ENCODE data around the gene GNG4. TPM values are rescaled to one million over a fixed set of nuclear protein-coding genes. Genes with fewer than 3 reads are reported as not detected.
"Not testable (repeated sequence)": the region's sequence is repeated elsewhere in the genome, so short reads cannot be mapped to it uniquely, and the experiment has no call there.

Gene GNG4
- total and polyA plus RNA-seq, 4 donors = 16.2 to 132 (median 78.6) TPM

DNA sequence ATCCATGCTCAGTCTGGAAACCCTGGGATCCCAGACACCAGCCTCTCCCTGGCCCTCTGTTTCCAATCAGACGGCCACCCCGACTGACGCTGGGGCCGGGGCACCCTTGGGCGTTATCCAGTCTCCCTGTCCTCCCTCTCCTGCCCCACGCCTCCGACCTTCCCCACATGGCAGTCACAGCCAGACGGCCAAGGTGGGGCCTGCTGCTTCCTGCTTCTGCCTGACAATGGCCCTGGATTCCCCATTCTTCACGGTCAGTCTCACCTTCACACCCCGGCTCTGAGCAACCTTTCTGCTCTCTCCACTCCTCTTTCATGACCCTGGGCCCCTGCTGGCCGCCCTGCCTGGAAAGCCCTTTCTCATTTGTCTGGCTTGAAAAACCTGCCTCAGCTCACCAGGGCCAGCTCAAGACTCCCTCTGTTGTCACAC lies 6.6 kb downstream of the GNG4 start:
- no peak for DNase-seq (ENCODE audit: low read depth in 4 of 6, low spot score in 6 of 6)
- peaks cover 22% of the 10 kb centered on the region for H3K4me1 ChIP-seq (ENCODE audit: control insufficient read depth, insufficient read depth, low read length)
- H3K9me3 ChIP-seq (ENCODE audit: control insufficient read depth, insufficient read depth, low read length) = no peaks in the 10 kb centered on the region
- H3K27me3 ChIP-seq (ENCODE audit: control insufficient read depth, insufficient read depth, low read length) = no peaks in the 10 kb centered on the region
- WGBS (ENCODE audit: insufficient coverage) = 58% methylated on average over 11 of the region's 11 CpGs
- no peak overlapping the region for H3K4me3 ChIP-seq (ENCODE audit: low read depth, low read length)
- no peak overlapping the region for H3K27ac ChIP-seq (ENCODE audit: low read depth, low read length)
- peaks cover 12% of the 10 kb centered on the region for H3K36me3 ChIP-seq (ENCODE audit: control insufficient read depth, insufficient read depth, low read length)

DNA sequence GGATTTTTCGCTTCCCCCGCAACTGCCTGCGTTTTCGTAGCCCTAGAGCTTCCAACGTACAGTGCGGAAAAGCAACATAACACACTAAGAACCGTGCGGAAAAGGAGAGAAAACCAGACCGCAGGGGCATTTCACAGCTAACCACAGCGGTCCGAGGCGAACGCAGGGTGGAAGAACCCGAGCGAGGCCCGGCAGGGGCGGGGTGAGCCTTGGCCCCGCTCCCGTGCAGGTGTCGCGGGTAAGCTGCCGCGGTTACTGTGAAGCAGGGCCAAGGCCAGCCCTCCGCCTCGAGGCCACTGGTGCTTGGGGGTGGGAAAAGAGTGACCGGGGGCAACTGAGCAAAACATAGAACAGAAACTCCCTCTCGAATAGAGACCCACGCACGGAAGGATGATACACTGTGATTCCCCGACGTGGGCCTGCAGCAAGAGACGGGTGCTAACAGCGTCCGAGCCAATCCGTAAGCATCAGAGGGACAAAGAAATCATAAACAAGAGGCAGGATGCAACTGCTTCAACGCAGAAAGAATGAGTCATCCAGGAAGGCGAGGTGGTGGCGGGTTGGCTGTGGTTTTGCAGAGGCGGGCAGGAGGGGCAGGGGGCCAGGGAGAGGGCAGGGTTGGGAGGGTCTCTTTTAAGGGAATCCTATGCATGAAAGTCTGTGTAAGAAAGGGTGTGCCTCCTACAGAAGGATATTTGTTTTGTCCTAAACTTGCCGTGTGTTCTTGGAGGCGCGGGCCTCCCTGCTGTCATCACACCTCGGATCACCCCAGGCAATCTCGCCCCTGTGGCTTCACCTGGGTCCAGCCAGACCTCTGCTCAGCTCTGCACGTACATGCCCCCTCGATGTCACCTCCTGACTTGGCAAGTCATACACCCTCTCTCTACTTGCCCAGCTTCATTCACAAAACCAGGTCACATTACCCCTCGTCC lies 7.3 kb downstream of the GNG4 start:
- peaks cover 12% of the 10 kb centered on the region for H3K36me3 ChIP-seq (ENCODE audit: control insufficient read depth, insufficient read depth, low read length)
- H3K27me3 ChIP-seq (ENCODE audit: control insufficient read depth, insufficient read depth, low read length) = no peaks in the 10 kb centered on the region
- no peak overlapping the region for H3K4me3 ChIP-seq (ENCODE audit: low read depth, low read length)
- no peaks in the 10 kb centered on the region for H3K9me3 ChIP-seq (ENCODE audit: control insufficient read depth, insufficient read depth, low read length)
- no peak overlapping the region for H3K27ac ChIP-seq (ENCODE audit: low read depth, low read length)
- H3K4me1 ChIP-seq (ENCODE audit: control insufficient read depth, insufficient read depth, low read length) = peaks cover 16% of the 10 kb centered on the region
- 78% methylated on average over 44 of the region's 47 CpGs for WGBS (ENCODE audit: insufficient coverage)
- no peak for DNase-seq (ENCODE audit: low read depth in 4 of 6, low spot score in 6 of 6)

DNA sequence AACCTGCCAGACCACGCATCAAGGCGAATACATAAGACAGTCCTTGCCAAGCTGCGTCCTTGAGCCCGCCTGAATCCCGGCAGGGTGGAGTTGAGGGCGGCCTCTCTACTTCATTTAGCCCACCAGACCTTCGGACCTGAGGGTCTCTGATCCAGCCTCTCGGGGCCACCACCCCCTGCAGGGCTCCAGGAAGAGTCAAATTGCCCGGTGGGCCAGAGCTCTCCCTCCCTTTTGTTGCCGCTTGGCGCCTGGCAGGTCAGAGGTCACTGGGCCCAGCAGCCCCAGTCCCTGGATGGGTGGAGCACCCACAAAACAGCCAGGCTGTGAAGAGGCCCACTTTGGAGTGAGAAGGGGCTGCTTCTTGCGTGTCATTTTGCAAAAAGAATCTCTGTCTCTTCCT lies 9.0 kb downstream of the GNG4 start:
- no peaks in the 10 kb centered on the region for H3K27me3 ChIP-seq (ENCODE audit: control insufficient read depth, insufficient read depth, low read length)
- H3K9me3 ChIP-seq (ENCODE audit: control insufficient read depth, insufficient read depth, low read length) = no peaks in the 10 kb centered on the region
- no peak overlapping the region for H3K27ac ChIP-seq (ENCODE audit: low read depth, low read length)
- WGBS (ENCODE audit: insufficient coverage) = 79% methylated on average over 10 of the region's 12 CpGs
- no peak for DNase-seq (ENCODE audit: low read depth in 4 of 6, low spot score in 6 of 6)
- peaks cover 12% of the 10 kb centered on the region for H3K4me1 ChIP-seq (ENCODE audit: control insufficient read depth, insufficient read depth, low read length)
- no peak overlapping the region for H3K4me3 ChIP-seq (ENCODE audit: low read depth, low read length)
- peaks cover 12% of the 10 kb centered on the region for H3K36me3 ChIP-seq (ENCODE audit: control insufficient read depth, insufficient read depth, low read length)

DNA sequence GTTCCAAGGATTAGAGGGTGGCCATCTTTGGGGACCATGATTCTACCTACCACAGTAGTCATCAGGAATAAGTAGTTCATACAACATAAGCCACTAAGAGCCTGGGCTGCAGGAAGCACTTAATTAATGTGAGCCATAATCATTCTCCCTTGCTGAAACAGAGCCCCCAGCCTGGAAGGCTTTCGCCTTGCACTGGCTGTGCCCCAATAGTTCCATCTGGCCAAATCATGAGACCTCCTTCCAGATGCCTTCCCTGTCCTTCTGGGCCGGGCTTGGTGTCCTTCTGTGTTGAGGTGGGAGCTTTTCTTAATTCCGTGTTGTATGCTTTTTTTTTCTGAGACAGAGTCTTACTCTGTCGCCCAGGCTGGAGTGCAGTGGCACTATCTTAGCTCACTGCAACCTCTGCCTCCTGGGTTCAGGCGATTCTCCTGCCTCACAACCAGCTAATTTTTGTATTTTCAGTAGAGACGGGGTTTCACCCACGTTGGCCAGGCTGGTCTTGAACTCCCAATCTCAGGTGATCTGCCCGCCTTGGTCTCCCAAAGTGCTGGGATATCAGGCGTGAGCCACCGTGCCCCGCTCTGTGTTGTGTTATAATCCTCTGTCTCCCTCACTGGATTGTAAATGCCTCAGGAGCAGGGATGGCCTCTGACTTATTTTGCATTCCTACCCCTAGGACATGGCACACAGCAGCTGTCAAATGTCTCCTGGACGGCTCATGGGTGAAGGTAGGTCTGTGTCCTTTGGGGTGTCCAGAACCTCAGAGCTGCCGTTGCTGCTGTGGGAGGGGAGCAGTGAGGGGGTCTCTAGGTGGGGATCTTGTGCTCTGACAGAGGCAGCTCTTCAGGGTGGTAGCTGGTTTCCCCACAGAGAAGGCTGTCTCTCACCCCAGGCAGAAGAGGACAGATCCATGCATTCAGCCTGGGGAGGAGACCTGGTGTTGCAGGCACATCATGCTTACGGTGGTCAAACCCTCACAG lies 10.1 kb downstream of the GNG4 start:
- Histone ChIP-seq H3K27me3 (ENCODE audit: control insufficient read depth, insufficient read depth, low read length) (no peaks in the 10 kb centered on the region), H3K9me3 (ENCODE audit: control insufficient read depth, insufficient read depth, low read length) (no peaks in the 10 kb centered on the region), H3K27ac (ENCODE audit: low read depth, low read length) (no peak overlapping the region), H3K36me3 (ENCODE audit: control insufficient read depth, insufficient read depth, low read length) (peaks cover 7% of the 10 kb centered on the region), H3K4me1 (ENCODE audit: control insufficient read depth, insufficient read depth, low read length) (peaks cover 6% of the 10 kb centered on the region), H3K4me3 (ENCODE audit: low read depth, low read length) (no peak overlapping the region)
- peak in 1 of 6 donors; percentile 58 for DNase-seq (ENCODE audit: low read depth in 4 of 6, low spot score in 6 of 6)
- 76% methylated on average over 11 of the region's 14 CpGs for WGBS (ENCODE audit: insufficient coverage)

DNA sequence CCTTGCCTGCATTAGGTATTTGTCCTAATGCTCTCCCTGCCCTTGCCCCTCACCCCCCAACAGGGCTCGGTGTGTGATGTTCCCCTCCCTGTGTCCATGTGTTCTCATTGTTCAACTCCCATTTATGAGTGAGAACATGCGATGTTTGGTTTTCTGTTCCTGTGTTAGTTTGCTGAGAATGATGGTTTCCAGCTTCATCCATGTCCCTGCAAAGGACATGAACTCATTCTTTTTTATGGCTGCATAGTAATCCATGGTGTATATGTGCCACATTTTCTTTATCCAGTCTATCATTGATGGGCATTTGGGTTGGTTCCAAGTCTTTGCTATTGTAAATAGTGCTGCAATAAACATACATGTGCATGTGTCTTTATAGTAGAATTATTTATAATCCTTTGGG lies 11.0 kb downstream of the GNG4 start:
- WGBS (ENCODE audit: insufficient coverage) = no CpG with 5 or more reads among the region's 2 CpGs
- DNase-seq (ENCODE audit: low read depth in 4 of 6, low spot score in 6 of 6); H3K27me3 ChIP-seq (ENCODE audit: control insufficient read depth, insufficient read depth, low read length); H3K4me1 ChIP-seq (ENCODE audit: control insufficient read depth, insufficient read depth, low read length); H3K9me3 ChIP-seq (ENCODE audit: control insufficient read depth, insufficient read depth, low read length); H3K4me3 ChIP-seq (ENCODE audit: low read depth, low read length); H3K27ac ChIP-seq (ENCODE audit: low read depth, low read length); H3K36me3 ChIP-seq (ENCODE audit: control insufficient read depth, insufficient read depth, low read length): not testable (repeated sequence)

DNA sequence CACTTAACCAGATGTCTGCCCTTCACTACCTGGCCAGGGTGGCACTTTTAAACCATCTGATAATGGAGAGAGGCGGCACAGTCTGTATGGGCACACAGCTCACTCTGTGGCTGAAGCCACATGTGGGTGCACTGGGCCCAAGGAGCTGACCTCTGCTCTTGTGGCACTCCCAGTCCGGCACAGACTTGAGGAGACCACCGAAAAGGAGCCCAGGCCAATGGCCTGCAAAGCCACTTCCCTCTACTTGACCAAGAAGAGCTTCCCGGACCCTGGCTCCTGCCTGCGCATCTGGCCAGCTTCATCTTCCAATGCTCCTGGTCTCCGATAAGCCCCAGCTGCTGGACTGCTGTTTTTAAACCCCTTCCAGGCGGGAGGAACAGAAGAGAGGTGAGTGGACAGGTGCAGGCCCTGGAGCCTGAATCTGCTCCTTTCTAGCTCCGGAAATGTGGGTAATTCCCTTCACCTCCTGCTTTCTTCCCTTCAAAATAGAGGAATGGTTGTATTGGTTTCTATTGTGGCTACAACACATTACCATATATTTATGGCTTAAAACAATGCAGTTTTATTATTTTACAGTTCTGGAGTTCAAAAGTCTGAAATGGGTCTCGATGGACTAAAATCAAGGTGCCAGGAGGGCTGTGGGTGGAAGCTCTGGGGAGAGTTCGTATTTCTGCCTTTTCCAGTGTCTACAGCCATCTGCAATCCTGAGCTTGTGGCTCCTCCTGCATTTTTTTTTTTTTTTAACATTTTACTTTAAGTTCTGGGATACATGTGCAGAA lies 11.6 kb downstream of the GNG4 start:
- no peaks in the 10 kb centered on the region for H3K27me3 ChIP-seq (ENCODE audit: control insufficient read depth, insufficient read depth, low read length)
- H3K36me3 ChIP-seq (ENCODE audit: control insufficient read depth, insufficient read depth, low read length) = peaks cover 6% of the 10 kb centered on the region
- WGBS (ENCODE audit: insufficient coverage) = 94% methylated on average over 5 of the region's 10 CpGs
- H3K27ac ChIP-seq (ENCODE audit: low read depth, low read length) = no peak overlapping the region
- H3K9me3 ChIP-seq (ENCODE audit: control insufficient read depth, insufficient read depth, low read length) = no peaks in the 10 kb centered on the region
- H3K4me1 ChIP-seq (ENCODE audit: control insufficient read depth, insufficient read depth, low read length) = peaks cover 5% of the 10 kb centered on the region
- no peak for DNase-seq (ENCODE audit: low read depth in 4 of 6, low spot score in 6 of 6)
- H3K4me3 ChIP-seq (ENCODE audit: low read depth, low read length) = no peak overlapping the region

DNA sequence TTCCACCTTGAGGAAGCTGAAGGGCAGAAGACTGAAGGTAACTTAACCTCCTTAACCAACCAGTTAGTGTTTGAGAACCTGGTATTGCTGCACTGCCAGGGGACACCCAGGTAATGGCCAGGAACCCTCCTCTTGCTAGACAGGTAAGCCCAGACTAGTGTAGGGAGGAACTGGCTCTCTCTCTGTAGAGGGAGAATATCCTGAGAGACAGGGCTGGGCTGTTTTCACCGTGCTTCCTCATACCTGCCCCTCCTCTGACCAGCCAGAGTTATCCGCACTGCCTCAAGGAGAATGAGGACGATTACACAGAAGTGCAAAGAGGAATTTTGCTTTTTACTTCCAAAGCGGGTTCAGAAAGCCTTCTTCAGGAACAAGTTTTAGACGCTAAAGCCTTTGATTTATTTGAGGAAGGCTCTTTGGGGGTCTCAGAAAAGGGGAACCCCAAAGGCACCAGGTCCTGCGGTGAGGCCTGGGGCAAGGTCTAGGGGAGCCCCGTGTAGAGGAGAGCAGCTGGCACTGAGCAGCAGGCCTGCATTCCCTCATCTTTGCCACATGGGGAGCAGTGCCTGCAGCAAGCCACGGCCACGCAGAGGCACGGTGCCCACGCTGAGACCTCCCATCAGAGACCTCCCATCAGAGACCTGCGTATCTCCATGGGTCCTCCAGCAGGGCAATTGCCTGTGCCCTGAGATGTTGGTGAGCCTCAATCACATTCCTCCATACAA lies 13.5 kb downstream of the GNG4 start:
- Histone ChIP-seq H3K27me3 (ENCODE audit: control insufficient read depth, insufficient read depth, low read length) (no peaks in the 10 kb centered on the region), H3K9me3 (ENCODE audit: control insufficient read depth, insufficient read depth, low read length) (no peaks in the 10 kb centered on the region), H3K4me3 (ENCODE audit: low read depth, low read length) (no peak overlapping the region), H3K27ac (ENCODE audit: low read depth, low read length) (no peak overlapping the region), H3K36me3 (ENCODE audit: control insufficient read depth, insufficient read depth, low read length) (peaks cover 3% of the 10 kb centered on the region), H3K4me1 (ENCODE audit: control insufficient read depth, insufficient read depth, low read length) (peaks cover 6% of the 10 kb centered on the region)
- no peak for DNase-seq (ENCODE audit: low read depth in 4 of 6, low spot score in 6 of 6)
- WGBS (ENCODE audit: insufficient coverage) = 66% methylated on average over 11 of the region's 12 CpGs

DNA sequence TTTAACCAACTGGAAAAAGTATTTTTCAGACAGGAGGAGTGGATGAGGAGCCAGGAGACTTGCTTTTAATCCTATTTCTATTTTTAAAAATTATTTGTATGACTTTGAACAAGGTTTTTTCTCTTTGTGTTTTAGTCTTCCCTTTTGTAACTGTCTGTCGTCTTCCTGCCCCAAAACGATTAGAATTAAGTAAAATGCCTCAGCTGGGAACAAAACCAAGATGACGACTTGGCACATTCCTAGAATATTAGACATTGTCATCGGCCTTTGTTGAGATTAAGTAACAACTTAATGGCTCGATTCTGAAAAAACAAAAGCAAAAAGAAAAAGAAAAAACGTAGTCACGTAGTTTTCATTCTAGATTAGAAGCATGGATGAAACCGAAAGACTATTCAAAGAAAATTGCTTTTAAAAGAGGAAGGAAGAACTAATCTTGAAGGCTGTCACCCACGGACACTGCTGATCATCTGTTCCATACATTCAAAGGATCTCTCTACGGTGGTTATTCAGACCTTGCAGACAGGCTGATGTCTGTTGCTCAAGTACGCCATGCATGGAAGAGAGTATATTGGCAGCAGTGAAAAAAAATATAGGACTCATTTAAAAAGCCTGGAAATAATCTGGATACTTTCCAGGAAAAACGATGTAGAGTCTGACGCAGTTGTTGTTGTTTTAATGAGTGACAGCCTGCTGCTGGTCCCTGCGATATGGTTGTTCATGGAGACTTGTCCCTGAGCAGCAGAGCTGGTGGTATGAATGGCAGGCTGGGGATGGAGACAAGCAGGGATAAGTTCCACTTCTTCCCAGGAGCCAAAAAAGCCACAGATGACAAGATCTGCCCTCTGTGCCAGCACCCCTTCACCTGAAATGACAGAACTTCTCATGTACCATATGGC lies 16.8 kb downstream of the GNG4 start:
- H3K27ac ChIP-seq (ENCODE audit: low read depth, low read length) = no peak overlapping the region
- 44% methylated on average over 4 of the region's 14 CpGs for WGBS (ENCODE audit: insufficient coverage)
- H3K9me3 ChIP-seq (ENCODE audit: control insufficient read depth, insufficient read depth, low read length) = no peaks in the 10 kb centered on the region
- H3K4me3 ChIP-seq (ENCODE audit: low read depth, low read length) = no peak overlapping the region
- H3K27me3 ChIP-seq (ENCODE audit: control insufficient read depth, insufficient read depth, low read length) = no peaks in the 10 kb centered on the region
- no peaks in the 10 kb centered on the region for H3K36me3 ChIP-seq (ENCODE audit: control insufficient read depth, insufficient read depth, low read length)
- peaks cover 6% of the 10 kb centered on the region for H3K4me1 ChIP-seq (ENCODE audit: control insufficient read depth, insufficient read depth, low read length)
- peak in 2 of 6 donors; percentile 74 to 89 for DNase-seq (ENCODE audit: low read depth in 4 of 6, low spot score in 6 of 6)

All from spinal cord (tissue), 10 donors.